Measurements from ENCODE around the gene SLC4A3. TPM values are rescaled to one million over a fixed set of nuclear protein-coding genes. Genes with fewer than 3 reads are reported as not detected.
"Not testable (repeated sequence)": the region's sequence is repeated elsewhere in the genome, so short reads cannot be mapped to it uniquely, and the experiment has no call there.

SLC4A3 gene
- total RNA-seq, 1 experiment from 2014 or later, result 13.5 TPM

DNA sequence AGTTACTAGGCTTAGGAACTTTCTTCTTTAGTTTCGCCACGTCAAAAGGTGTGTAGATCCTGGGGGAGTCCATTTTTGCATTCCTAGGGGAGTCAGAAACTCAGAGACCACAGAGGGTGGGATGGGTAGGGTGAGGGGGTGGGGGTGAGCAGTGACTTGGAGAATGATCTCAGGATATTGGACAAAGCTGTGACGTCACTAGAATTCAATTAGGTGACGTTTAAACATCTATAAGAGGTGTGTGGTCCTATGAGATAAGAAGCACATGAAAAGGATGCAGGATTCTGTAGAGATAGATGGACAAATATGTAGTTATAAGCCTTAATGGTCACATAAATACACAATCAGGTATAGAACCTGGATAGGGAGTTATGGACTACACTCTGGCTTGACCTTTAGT lies 21.5 kb downstream of the SLC4A3 start:
- peaks cover 11% of the 10 kb centered on the region for H3K27me3 ChIP-seq (ENCODE audit: control insufficient read depth, insufficient read depth, low read length)
- no peak overlapping the region for H3K27ac ChIP-seq (ENCODE audit: low read length)
- no peaks in the 10 kb centered on the region for H3K4me1 ChIP-seq (ENCODE audit: control insufficient read depth, insufficient read depth, low read length)
- in situ Hi-C loops (cut with HindIII; ENCODE audit: low pct_unique_long_range_greater_than_20kb, low sequenced_read_pairs), result no loop called here
- POLR2A ChIA-PET, result no interaction called here
- no peaks in the 10 kb centered on the region for H3K9me3 ChIP-seq (ENCODE audit: control insufficient read depth, insufficient read depth, low read depth, low read length)
- intact Hi-C loops (cut with micrococcal nuclease; ENCODE audit: unreplicated experiment), result no loop called here
- H3K36me3 ChIP-seq (ENCODE audit: control insufficient read depth, insufficient read depth, low read length), result no peaks in the 10 kb centered on the region
- no peak overlapping the region for H3K4me3 ChIP-seq (ENCODE audit: low read depth in 2 of 2, low read length in 2 of 2)
- DNase-seq (ENCODE audit: low read depth, low spot score) (no peak), ATAC-seq (no peak)
- no TSS peak for BruUV-seq (replicated peaks)
- CTCF ChIA-PET, result no interaction called here
- TF ChIP-seq, protein P1, sequence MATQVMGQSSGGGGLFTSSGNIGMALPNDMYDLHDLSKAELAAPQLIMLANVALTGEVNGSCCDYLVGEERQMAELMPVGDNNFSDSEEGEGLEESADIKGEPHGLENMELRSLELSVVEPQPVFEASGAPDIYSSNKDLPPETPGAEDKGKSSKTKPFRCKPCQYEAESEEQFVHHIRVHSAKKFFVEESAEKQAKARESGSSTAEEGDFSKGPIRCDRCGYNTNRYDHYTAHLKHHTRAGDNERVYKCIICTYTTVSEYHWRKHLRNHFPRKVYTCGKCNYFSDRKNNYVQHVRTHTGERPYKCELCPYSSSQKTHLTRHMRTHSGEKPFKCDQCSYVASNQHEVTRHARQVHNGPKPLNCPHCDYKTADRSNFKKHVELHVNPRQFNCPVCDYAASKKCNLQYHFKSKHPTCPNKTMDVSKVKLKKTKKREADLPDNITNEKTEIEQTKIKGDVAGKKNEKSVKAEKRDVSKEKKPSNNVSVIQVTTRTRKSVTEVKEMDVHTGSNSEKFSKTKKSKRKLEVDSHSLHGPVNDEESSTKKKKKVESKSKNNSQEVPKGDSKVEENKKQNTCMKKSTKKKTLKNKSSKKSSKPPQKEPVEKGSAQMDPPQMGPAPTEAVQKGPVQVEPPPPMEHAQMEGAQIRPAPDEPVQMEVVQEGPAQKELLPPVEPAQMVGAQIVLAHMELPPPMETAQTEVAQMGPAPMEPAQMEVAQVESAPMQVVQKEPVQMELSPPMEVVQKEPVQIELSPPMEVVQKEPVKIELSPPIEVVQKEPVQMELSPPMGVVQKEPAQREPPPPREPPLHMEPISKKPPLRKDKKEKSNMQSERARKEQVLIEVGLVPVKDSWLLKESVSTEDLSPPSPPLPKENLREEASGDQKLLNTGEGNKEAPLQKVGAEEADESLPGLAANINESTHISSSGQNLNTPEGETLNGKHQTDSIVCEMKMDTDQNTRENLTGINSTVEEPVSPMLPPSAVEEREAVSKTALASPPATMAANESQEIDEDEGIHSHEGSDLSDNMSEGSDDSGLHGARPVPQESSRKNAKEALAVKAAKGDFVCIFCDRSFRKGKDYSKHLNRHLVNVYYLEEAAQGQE (IDR thresholded peaks at IDR 0.05; ENCODE audit: insufficient read depth in 1 of 2, low read depth in 2 of 2, low read length in 1 of 2), result no peak
- TF ChIP-seq, protein P2, sequence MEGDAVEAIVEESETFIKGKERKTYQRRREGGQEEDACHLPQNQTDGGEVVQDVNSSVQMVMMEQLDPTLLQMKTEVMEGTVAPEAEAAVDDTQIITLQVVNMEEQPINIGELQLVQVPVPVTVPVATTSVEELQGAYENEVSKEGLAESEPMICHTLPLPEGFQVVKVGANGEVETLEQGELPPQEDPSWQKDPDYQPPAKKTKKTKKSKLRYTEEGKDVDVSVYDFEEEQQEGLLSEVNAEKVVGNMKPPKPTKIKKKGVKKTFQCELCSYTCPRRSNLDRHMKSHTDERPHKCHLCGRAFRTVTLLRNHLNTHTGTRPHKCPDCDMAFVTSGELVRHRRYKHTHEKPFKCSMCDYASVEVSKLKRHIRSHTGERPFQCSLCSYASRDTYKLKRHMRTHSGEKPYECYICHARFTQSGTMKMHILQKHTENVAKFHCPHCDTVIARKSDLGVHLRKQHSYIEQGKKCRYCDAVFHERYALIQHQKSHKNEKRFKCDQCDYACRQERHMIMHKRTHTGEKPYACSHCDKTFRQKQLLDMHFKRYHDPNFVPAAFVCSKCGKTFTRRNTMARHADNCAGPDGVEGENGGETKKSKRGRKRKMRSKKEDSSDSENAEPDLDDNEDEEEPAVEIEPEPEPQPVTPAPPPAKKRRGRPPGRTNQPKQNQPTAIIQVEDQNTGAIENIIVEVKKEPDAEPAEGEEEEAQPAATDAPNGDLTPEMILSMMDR (IDR thresholded peaks at IDR 0.05), result no peak
- TF ChIP-seq SIN3A (IDR thresholded peaks at IDR 0.05; ENCODE audit: borderline replicate concordance, insufficient read depth, low read depth, low read length) (no peak), TCF7L2 (IDR thresholded peaks at IDR 0.05; ENCODE audit: low read depth, low read length) (no peak)

DNA sequence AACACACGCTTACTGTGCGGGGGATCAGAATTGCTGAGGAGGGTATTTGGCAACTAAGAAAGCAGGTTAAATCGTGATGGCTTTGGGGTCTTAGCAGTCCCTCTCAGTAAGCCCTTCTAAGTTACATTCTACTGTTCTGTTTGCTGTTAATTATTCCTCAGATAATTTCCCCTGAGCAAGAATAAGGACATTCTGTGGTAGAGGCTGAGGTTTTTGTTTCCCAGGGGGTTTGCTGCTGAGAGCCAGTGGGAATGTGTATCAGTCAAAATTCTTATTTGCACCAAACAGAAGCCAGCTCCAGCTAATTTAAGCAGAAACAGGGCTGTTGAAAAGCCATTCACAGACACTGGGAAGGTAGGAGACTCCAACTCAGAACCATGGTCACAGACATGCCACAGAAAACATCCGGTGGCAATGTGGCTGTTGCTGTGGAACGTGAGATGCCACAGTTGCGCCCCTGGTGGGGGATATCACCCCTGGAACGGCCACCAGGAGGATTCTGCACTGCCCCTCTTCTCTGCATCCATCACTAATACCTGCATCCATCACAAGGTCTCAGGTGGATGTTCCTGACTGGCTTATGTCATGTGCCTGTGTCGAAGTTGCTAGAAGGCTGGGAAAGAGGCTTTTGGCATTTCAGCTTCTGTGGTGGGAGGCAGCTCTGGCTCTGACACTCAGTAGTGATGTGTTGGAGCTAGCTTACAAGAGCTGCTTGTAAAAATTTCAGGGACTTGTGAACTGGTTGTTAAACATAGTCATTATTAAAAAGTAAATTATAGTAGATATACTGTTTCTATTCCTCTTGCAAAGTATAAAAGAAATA lies 23.2 kb downstream of the SLC4A3 start:
- POLR2A ChIA-PET, result no interaction called here
- in situ Hi-C loops (cut with HindIII; ENCODE audit: low pct_unique_long_range_greater_than_20kb, low sequenced_read_pairs), result no loop called here
- no peak overlapping the region for H3K27ac ChIP-seq (ENCODE audit: low read length)
- TF ChIP-seq, protein P1 (IDR thresholded peaks at IDR 0.05; ENCODE audit: insufficient read depth in 1 of 2, low read depth in 2 of 2, low read length in 1 of 2), result no peak
- TF ChIP-seq, protein P2 (IDR thresholded peaks at IDR 0.05), result no peak
- TF ChIP-seq POLR2AphosphoS5 (IDR thresholded peaks at IDR 0.05; ENCODE audit: low read depth, low read length), result no peak
- TF ChIP-seq TCF7L2 (IDR thresholded peaks at IDR 0.05; ENCODE audit: low read depth, low read length), result no peak
- no peak for TF ChIP-seq SIN3A (IDR thresholded peaks at IDR 0.05; ENCODE audit: borderline replicate concordance, insufficient read depth, low read depth, low read length)
- ATAC-seq (no peak), DNase-seq (ENCODE audit: low read depth, low spot score) (no peak)
- peaks cover 13% of the 10 kb centered on the region for H3K27me3 ChIP-seq (ENCODE audit: control insufficient read depth, insufficient read depth, low read length)
- H3K36me3 ChIP-seq (ENCODE audit: control insufficient read depth, insufficient read depth, low read length), result no peaks in the 10 kb centered on the region
- CTCF ChIA-PET, result no interaction called here
- BruUV-seq (replicated peaks), result no TSS peak
- intact Hi-C loops (cut with micrococcal nuclease; ENCODE audit: unreplicated experiment), result no loop called here
- H3K9me3 ChIP-seq (ENCODE audit: control insufficient read depth, insufficient read depth, low read depth, low read length), result no peaks in the 10 kb centered on the region
- H3K4me3 ChIP-seq (ENCODE audit: low read depth in 2 of 2, low read length in 2 of 2), result no peak overlapping the region
- H3K4me1 ChIP-seq (ENCODE audit: control insufficient read depth, insufficient read depth, low read length), result no peaks in the 10 kb centered on the region

DNA sequence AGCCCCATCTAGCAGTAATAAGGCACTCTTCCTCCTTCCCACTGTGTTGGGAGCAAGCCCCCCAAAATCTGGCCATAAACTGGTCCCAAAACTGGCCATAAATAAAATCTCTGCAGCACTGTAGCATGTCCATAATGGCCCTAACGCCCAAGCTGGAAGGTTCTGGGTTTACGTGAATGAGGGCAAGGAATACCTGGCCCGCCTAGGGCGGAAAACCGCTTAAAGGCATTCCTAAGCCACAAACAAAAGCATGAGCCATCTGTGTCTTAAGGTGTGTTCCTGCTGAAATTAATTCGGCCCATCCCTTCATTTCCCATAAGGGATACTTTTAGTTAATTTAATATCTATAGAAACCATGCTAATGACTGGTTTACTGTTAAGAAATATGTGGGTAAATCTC lies 24.2 kb downstream of the SLC4A3 start:
- BruUV-seq (replicated peaks); ATAC-seq; H3K36me3 ChIP-seq (ENCODE audit: control insufficient read depth, insufficient read depth, low read length); H3K9me3 ChIP-seq (ENCODE audit: control insufficient read depth, insufficient read depth, low read depth, low read length); CTCF ChIA-PET; POLR2A ChIA-PET; H3K4me1 ChIP-seq (ENCODE audit: control insufficient read depth, insufficient read depth, low read length); DNase-seq (ENCODE audit: low read depth, low spot score); H3K27ac ChIP-seq (ENCODE audit: low read length); intact Hi-C loops (cut with micrococcal nuclease; ENCODE audit: unreplicated experiment); H3K4me3 ChIP-seq (ENCODE audit: low read depth in 2 of 2, low read length in 2 of 2); in situ Hi-C loops (cut with HindIII; ENCODE audit: low pct_unique_long_range_greater_than_20kb, low sequenced_read_pairs): not testable (repeated sequence)
- peaks cover 13% of the 10 kb centered on the region for H3K27me3 ChIP-seq (ENCODE audit: control insufficient read depth, insufficient read depth, low read length)
